Retina (tissue), 1 donor: ENCODE measurements around the gene SEMA3F.
A peak's percentile ranks its signal among the peaks of the same experiment; 100 is the strongest.

ENCODE experiments used
- DNase-seq: peaks from one replicate; pipeline ENCODE4 v3.0.0-alpha.2; 2016

The SEMA3F gene

GRCh38 chr3:50154840-50155490 lies at the start of gene SEMA3F:
TSS of gene SEMA3F (plus strand) at chr3:50155324. CDS start at chr3:50159623, 4,299 bp downstream.
- peak; percentile 65 for DNase-seq

- DNase-seq = no peak
These were observed 43.4 kb upstream of the SEMA3F start for GRCh38 chr3:50111757-50112156.

GRCh38 chr3:50112462-50112861 lies 42.7 kb upstream of the SEMA3F start:
- DNase-seq = no peak

GRCh38 chr3:50117120-50117519 lies 38.0 kb upstream of the SEMA3F start:
- DNase-seq = no peak

- DNase-seq = no peak
These were observed 36.9 kb upstream of the SEMA3F start for GRCh38 chr3:50118237-50118636.

GRCh38 chr3:50119786-50120185 lies 35.3 kb upstream of the SEMA3F start:
- DNase-seq = no peak

DNA sequence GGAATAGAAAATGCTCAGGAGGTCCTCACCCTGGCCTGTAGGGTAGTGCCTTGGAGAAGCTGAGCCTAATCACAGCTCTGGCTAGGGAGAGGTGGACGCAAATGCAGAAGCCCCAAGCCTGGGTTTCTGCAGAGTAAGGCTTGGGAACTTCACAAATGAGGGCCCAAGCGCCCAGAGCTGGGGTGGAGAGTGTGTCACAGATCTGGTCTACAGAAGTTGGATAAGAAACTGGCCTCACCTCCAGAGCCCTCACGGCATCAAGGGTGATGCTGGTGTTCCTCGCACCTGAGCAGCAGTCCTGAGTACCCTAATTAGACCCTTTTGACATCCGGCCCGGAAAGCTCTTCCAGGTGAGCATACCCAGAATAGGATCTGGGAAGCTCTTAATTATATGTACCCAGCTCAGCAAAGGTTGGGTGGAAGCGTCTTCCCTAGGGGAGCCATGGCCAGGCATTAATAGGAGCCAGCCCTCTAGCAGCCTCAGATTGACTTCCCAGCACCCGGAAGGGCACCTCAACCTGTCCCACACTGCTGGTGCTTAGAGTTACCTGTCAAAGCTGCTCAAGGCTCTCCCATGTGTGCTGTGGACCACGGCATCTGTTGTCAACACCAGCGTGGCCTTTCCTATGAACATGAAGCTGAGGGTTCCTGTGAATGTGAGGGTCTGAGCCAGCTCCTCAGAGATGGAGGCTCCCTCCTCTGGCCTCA lies 34.6 kb upstream of the SEMA3F start:
- no peak for DNase-seq

DNA sequence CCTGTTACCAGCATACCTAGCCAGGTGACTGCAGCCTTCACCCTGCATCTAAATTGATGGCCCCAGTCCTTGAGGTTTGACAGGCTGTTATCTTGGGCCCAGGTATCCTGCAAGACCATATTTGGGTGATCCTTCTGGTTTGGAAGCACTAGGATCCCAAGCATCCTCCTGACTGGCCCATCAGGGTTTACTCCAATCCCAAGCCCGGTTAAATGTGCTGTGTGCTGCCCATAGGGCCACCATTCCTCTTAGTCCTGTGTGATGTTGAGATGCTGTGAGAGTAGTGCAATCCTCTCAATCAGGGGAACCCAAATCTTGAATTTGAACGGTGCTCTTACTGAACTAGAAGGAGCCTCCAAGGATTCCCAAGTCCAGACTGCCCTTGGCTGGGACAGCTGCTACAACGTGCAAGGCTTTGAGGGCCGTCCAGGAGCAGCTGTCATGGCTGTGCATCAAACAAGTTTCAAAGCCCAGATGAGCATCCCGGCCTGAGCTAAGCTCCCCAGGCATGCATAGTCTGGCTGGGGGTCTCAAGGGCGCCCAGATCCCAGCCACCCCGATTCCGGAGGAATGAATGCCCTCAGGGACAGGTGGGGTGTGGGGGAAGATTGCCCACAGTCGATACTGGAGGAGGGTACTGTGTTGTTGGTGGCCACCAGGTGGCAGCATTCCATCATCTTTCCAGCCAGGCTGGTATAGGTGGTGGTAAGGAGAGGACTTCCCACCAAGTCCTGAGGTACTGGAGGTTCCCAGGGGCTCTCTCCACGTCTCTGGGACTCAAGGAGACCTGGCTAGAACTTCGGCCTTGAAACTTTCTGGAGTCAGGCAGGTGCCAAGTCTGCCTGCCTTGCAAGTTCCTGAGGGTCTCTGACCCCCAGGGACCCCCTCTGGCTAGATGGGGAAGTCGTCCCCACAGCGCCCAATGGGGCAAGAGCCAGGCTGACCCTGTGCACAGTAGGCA lies 33.8 kb upstream of the SEMA3F start:
- peak; percentile 86 for DNase-seq

GRCh38 chr3:50122071-50122470 lies 33.1 kb upstream of the SEMA3F start:
- DNase-seq = no peak

- peak; percentile 20 for DNase-seq
These were observed 32.3 kb upstream of the SEMA3F start for GRCh38 chr3:50122661-50123391.

DNA sequence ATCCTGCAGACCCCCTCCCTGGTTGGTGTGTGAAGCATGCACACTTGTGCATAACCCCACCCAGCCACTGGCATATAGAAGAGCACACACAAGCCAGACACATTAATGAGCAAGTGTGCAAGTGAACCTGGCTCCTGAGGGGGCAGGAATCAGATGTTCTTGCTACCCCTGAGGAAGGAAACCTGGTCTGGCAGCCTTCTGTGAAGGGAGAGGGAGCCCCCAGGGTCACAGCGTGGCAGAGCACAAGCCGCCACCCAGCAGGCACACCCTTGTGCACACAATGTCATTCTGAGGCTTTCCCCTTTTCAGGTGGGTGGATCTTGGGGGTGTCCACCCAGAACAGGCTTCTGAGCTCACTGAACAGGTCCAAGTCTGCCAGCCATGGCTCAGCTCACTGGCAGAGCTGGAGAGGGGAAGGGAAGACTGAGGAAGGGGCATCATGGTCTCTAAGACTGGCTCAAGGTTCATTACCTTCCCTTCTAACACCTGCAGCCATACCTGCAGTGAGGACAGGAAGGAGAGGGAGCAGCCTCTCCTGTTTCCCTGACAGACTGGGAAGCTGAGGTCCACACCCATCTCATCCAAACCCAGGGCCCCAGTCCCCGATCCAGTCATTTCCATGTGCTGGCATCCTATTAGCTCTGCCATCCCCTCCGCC lies 31.6 kb upstream of the SEMA3F start:
- DNase-seq = peak; percentile 37

DNA sequence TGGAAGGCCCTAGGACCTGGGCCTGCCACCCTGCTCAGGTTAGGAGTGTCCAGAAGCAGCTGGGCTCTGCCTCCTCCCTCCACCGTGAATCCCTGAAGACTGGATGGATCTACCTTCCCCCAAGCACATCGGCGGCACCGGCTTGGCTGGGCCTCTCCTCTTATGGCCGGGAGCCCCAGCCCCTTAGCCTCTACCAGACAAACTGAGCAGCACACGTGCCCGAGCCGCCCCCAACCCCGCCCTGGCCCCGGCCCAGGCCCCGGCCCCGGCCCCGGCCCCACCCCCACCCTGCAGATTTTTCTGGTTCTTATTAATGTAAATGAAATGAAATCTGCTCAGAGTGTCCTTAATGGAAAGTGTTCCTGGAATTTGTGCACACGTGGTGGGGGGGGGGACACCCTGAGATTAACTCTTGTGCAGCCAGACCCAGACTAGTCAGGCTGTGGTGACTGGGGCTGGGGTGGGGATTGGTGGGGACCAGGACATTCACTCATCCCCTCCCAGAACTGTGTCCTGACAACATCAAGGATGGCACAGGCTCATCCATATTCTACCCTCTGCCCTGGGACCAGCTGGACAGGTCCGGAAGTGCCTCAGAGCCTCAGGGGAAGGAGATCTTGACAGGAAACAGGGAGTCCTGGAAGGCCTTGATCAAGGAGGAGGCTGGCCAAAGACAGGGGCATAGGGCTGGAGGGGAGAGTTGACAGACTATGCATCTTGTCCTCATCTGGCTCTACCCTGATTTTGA lies 30.9 kb upstream of the SEMA3F start:
- no peak for DNase-seq

- peak; percentile 60 for DNase-seq
These were observed 30.3 kb upstream of the SEMA3F start for GRCh38 chr3:50124800-50125178.

DNA sequence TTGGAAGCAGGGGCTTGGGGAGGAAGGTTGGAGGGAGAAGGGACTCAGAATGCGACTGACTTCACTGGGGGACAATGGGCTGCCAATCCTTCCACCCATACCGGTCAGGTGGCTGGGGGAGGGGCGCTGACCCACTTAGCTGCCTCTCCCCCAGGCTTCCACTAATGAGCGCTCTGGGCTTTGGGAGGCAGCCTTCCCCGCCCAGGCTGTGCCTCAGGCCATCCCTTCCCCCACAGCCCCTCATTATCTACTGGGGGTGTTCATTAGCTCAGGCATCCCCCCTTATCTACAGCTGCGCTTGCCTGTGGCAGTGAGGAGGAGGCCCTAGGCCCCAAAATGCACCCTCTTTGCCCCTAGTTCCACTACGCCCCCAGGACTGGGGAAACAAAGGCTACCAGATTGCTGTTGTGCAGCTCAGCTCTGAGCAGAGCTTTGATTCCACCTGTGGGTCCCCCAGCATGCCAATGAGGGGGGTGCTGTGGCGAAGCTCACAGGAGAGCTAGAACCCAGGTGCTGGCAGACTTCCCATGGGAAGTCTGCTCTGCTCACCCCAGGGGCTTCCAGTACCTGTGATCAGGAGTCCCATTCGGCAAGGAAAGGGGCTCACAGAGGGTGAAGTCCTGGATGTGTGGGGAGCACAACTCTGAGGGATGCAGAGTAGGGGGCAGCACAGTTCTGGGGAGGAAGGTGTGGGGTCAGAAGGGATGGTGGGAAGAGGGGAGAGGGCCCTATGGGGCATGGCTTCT lies 29.4 kb upstream of the SEMA3F start:
- peak; percentile 69 for DNase-seq

- DNase-seq = peak; percentile 81
These were observed 28.6 kb upstream of the SEMA3F start for GRCh38 chr3:50126287-50127211.

DNA sequence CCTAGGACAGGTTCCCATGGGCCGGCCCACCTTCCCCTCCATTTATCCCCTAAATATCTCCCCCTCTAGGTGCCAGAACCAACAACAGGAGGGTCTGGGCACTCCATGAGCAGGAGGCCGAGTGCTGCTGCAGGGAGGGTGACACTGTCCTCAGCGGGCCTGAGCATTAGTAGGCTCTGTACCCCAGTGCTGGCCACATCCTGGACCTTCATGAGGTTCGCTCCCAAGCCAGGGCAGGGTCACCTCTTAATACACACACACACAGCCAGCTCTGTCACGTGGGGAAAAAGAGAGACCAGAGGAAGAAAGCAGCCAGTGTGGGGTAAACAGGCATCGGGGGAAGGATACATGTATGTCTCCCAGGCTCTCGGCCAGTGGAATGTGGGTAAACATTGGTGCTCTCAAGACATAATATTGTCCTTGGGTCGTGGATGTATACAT lies 27.9 kb upstream of the SEMA3F start:
- DNase-seq = no peak

DNA sequence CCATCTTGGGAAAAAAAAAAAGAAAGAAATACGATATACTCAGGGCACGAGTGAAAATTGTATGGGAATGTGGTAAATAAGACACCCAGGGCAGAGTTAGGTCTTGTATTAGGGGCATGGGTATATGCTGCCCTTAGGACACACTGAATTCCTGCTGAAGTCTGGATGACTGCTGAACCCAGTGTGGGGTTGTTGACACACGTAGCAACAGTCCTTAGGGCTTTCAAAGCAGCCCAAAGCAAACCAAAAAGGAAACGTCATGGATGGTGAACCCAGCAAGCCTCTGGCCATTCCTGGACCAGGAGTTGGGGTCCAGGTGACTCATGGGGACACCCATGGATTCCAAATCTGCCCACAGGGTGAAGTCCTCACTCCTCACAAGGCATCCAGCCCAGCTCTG lies 27.1 kb upstream of the SEMA3F start:
- DNase-seq = no peak

DNA sequence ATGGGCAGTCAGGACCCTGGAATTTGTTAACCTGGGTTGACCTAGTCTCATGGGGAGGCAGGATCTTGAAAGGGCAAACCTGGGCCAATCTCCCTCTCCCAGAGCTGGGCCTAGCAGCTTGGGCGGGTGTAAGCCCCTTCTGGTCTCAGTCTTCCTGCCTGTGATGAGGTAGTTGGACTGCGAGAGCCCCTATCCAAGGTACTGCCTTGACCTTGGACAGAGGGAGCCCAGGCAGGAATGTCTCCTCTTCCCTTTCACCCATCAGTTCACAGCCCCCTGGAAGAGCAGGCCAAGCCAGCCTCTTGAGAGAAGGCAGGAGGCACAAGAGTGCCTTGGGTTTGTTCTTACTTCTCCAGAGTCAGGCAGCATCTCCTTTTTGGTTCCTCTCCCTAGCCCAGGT lies 24.7 kb upstream of the SEMA3F start:
- no peak for DNase-seq
